HL-60 (cell line): ENCODE measurements around the gene CD247.

ENCODE experiments used
- GABPA ChIP-seq: IDR thresholded peaks from 2 replicates; pipeline ENCODE4 v1.6.1; 2012; ENCODE audit warnings: low read depth
- POLR2AphosphoS5 ChIP-seq: IDR thresholded peaks from 2 replicates; pipeline ENCODE4 v1.6.1; 2012; ENCODE audit warnings: low read depth
- SPI1 ChIP-seq: IDR thresholded peaks from 2 replicates; pipeline ENCODE4 v1.6.1; 2012; ENCODE audit warnings: low read depth, mild to moderate bottlenecking, borderline replicate concordance
- TF ChIP-seq, protein P1 (sequence below): IDR thresholded peaks from one replicate; pipeline ENCODE4 v1.5.1; 2011; ENCODE audit warnings: low read length, control low read depth, inconsistent platforms; ENCODE audit not compliant: insufficient read depth
- TF ChIP-seq, protein P2 (sequence below): IDR thresholded peaks from 2 replicates; pipeline ENCODE4 v1.6.1; 2012; ENCODE audit warnings: low read depth; ENCODE audit not compliant: insufficient replicate concordance

DNA sequence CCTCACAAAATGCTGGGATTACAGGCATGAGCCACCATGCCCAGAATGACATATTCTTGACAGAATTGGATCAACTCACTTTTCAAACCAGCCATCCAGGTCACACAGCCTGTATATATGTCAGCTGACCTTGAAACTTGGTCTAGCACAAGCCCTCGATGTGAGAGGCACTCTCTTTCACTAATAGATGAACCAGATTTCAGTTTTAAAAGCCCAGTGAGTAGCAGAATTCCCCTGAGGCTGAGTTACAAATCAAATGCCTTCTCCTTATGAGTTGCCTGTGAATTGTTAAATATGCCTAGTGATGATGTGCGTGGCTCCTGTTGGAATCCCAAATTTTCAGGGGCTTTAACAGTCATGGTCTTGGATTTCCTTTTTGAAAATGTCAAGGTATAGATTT, 88.7 kb downstream of the CD247 start:
- TF ChIP-seq, protein P1, sequence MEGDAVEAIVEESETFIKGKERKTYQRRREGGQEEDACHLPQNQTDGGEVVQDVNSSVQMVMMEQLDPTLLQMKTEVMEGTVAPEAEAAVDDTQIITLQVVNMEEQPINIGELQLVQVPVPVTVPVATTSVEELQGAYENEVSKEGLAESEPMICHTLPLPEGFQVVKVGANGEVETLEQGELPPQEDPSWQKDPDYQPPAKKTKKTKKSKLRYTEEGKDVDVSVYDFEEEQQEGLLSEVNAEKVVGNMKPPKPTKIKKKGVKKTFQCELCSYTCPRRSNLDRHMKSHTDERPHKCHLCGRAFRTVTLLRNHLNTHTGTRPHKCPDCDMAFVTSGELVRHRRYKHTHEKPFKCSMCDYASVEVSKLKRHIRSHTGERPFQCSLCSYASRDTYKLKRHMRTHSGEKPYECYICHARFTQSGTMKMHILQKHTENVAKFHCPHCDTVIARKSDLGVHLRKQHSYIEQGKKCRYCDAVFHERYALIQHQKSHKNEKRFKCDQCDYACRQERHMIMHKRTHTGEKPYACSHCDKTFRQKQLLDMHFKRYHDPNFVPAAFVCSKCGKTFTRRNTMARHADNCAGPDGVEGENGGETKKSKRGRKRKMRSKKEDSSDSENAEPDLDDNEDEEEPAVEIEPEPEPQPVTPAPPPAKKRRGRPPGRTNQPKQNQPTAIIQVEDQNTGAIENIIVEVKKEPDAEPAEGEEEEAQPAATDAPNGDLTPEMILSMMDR = no peak
- TF ChIP-seq POLR2AphosphoS5 (no peak), GABPA (no peak), SPI1 (no peak)
- TF ChIP-seq, protein P2, sequence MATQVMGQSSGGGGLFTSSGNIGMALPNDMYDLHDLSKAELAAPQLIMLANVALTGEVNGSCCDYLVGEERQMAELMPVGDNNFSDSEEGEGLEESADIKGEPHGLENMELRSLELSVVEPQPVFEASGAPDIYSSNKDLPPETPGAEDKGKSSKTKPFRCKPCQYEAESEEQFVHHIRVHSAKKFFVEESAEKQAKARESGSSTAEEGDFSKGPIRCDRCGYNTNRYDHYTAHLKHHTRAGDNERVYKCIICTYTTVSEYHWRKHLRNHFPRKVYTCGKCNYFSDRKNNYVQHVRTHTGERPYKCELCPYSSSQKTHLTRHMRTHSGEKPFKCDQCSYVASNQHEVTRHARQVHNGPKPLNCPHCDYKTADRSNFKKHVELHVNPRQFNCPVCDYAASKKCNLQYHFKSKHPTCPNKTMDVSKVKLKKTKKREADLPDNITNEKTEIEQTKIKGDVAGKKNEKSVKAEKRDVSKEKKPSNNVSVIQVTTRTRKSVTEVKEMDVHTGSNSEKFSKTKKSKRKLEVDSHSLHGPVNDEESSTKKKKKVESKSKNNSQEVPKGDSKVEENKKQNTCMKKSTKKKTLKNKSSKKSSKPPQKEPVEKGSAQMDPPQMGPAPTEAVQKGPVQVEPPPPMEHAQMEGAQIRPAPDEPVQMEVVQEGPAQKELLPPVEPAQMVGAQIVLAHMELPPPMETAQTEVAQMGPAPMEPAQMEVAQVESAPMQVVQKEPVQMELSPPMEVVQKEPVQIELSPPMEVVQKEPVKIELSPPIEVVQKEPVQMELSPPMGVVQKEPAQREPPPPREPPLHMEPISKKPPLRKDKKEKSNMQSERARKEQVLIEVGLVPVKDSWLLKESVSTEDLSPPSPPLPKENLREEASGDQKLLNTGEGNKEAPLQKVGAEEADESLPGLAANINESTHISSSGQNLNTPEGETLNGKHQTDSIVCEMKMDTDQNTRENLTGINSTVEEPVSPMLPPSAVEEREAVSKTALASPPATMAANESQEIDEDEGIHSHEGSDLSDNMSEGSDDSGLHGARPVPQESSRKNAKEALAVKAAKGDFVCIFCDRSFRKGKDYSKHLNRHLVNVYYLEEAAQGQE = no peak
